ENCODE data around the gene LHFPL2.

LHFPL2 gene

DNA sequence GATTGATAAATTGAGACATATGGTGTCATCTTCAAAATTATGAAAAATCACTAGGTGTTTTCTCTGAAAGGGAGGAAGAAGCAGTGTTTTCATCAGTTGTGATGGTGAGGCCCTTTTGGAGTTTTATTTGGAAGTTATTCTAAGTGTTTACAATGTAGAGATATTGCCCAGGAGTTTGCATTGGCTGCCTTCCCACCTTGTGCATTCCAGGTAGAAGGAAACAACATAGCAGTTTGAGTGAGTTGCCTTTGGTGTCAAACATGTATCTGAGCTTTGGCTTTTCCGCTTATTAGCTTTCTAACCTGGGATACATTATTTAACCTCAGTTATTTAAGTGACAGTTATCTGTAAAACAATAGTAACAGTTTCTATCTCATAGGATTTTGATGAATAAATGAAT lies 165.6 kb downstream of the LHFPL2 start:
- no peaks in the 10 kb centered on the region for H3K79me2 ChIP-seq (ENCODE audit: insufficient read depth, low read length)
- no peaks in the 10 kb centered on the region for H4K20me1 ChIP-seq (ENCODE audit: low read depth, low read length)
- no peaks in the 10 kb centered on the region for H3K9me2 ChIP-seq (replicated peaks; ENCODE audit: insufficient read depth, low read length)
- H3K27ac ChIP-seq (ENCODE audit: low read depth, low read length) = peak overlapping the region; percentile 46
- peaks cover 51% of the 10 kb centered on the region for H3F3A ChIP-seq (ENCODE audit: insufficient read depth)
- H3K9me3 ChIP-seq (ENCODE audit: insufficient read depth, low read length) = no peaks in the 10 kb centered on the region
- no peak overlapping the region for H2AFZ ChIP-seq (ENCODE audit: low read depth, low read length, severe bottlenecking)
- H3K4me3 ChIP-seq (ENCODE audit: insufficient read depth, low read length, poor library complexity, severe bottlenecking) = no peak overlapping the region
- H3K9ac ChIP-seq (ENCODE audit: low read length) = no peak overlapping the region
- no peaks in the 10 kb centered on the region for H3K36me3 ChIP-seq (ENCODE audit: low read length)
- H3K27me3 ChIP-seq (ENCODE audit: low read length) = no peaks in the 10 kb centered on the region
- TF ChIP-seq EZH2phosphoT487 (conservative IDR thresholded peaks at IDR 0.05; ENCODE audit: low read length) = no peak
- TF ChIP-seq, protein P1, sequence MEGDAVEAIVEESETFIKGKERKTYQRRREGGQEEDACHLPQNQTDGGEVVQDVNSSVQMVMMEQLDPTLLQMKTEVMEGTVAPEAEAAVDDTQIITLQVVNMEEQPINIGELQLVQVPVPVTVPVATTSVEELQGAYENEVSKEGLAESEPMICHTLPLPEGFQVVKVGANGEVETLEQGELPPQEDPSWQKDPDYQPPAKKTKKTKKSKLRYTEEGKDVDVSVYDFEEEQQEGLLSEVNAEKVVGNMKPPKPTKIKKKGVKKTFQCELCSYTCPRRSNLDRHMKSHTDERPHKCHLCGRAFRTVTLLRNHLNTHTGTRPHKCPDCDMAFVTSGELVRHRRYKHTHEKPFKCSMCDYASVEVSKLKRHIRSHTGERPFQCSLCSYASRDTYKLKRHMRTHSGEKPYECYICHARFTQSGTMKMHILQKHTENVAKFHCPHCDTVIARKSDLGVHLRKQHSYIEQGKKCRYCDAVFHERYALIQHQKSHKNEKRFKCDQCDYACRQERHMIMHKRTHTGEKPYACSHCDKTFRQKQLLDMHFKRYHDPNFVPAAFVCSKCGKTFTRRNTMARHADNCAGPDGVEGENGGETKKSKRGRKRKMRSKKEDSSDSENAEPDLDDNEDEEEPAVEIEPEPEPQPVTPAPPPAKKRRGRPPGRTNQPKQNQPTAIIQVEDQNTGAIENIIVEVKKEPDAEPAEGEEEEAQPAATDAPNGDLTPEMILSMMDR (IDR thresholded peaks at IDR 0.05; ENCODE audit: insufficient read depth, low read length, poor library complexity, severe bottlenecking) = no peak
- H3K4me2 ChIP-seq (ENCODE audit: low read depth, low read length, poor library complexity, severe bottlenecking) = no peak overlapping the region

DNA sequence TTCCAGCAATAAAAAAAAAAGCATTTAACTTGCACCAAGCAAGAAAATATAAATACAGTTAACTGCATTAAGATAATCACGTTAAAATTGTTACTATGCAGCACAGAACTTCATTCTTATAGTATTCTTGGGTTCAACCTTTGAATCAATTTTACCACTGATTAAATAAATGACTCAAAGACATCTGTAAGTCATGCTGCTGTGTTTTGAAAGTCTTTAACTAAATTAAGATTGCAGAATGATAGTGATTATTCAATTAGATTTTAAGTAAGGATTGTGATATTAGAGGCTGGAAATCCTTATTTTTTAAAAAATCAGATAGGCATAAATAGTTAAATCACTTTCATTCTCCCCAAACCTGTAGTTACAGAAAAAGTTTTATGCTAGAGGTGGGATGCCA lies 171.8 kb downstream of the LHFPL2 start:
- no peaks in the 10 kb centered on the region for H3K36me3 ChIP-seq (ENCODE audit: low read length)
- TF ChIP-seq, protein P1 (IDR thresholded peaks at IDR 0.05; ENCODE audit: insufficient read depth, low read length, poor library complexity, severe bottlenecking) = no peak
- no peak for TF ChIP-seq EZH2phosphoT487 (conservative IDR thresholded peaks at IDR 0.05; ENCODE audit: low read length)
- no peak overlapping the region for H2AFZ ChIP-seq (ENCODE audit: low read depth, low read length, severe bottlenecking)
- H3F3A ChIP-seq (ENCODE audit: insufficient read depth) = peaks cover 15% of the 10 kb centered on the region
- H3K79me2 ChIP-seq (ENCODE audit: insufficient read depth, low read length) = no peaks in the 10 kb centered on the region; the same call in 1 of the 2 replicates
- no peak overlapping the region for H3K9ac ChIP-seq (ENCODE audit: low read length)
- H3K27me3 ChIP-seq (ENCODE audit: low read length) = no peaks in the 10 kb centered on the region
- no peaks in the 10 kb centered on the region for H4K20me1 ChIP-seq (ENCODE audit: low read depth, low read length)
- no peaks in the 10 kb centered on the region for H3K9me3 ChIP-seq (ENCODE audit: insufficient read depth, low read length)
- H3K27ac ChIP-seq (ENCODE audit: low read depth, low read length) = no peak overlapping the region
- H3K4me3 ChIP-seq (ENCODE audit: insufficient read depth, low read length, poor library complexity, severe bottlenecking) = no peak overlapping the region
- no peak overlapping the region for H3K4me2 ChIP-seq (ENCODE audit: low read depth, low read length, poor library complexity, severe bottlenecking)
- H3K9me2 ChIP-seq (replicated peaks; ENCODE audit: insufficient read depth, low read length) = no peaks in the 10 kb centered on the region

DNA sequence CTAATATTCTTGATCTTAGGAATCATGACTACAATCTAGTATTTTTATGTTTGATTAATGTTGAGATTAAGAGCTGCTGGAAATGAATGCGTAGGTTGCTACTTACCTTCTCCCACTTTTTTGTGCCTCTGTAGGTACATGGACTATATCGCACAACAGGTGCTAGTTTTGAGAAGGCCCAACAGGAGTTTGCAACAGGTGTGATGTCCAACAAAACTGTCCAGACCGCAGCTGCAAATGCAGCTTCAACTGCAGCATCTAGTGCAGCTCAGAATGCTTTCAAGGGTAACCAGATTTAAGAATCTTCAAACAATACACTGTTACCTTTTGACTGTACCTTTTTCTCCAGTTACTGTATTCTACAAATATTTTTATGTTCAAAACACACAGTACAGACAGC lies 173.2 kb downstream of the LHFPL2 start:
- no peak for TF ChIP-seq EZH2phosphoT487 (conservative IDR thresholded peaks at IDR 0.05; ENCODE audit: low read length)
- TF ChIP-seq, protein P1 (IDR thresholded peaks at IDR 0.05; ENCODE audit: insufficient read depth, low read length, poor library complexity, severe bottlenecking) = no peak
- Histone ChIP-seq H3F3A (ENCODE audit: insufficient read depth) (peaks cover 12% of the 10 kb centered on the region), H2AFZ (ENCODE audit: low read depth, low read length, severe bottlenecking) (no peak overlapping the region), H3K9me3 (ENCODE audit: insufficient read depth, low read length) (no peaks in the 10 kb centered on the region), H4K20me1 (ENCODE audit: low read depth, low read length) (no peaks in the 10 kb centered on the region), H3K9me2 (replicated peaks; ENCODE audit: insufficient read depth, low read length) (no peaks in the 10 kb centered on the region), H3K36me3 (ENCODE audit: low read length) (no peaks in the 10 kb centered on the region), H3K4me3 (ENCODE audit: insufficient read depth, low read length, poor library complexity, severe bottlenecking) (no peak overlapping the region), H3K27ac (ENCODE audit: low read depth, low read length) (no peak overlapping the region), H3K9ac (ENCODE audit: low read length) (no peak overlapping the region), H3K4me2 (ENCODE audit: low read depth, low read length, poor library complexity, severe bottlenecking) (no peak overlapping the region), H3K79me2 (ENCODE audit: insufficient read depth, low read length) (no peaks in the 10 kb centered on the region; the same call in 1 of the 2 replicates), H3K27me3 (ENCODE audit: low read length) (no peaks in the 10 kb centered on the region)
